Mucosa of gallbladder (tissue), 1 donor: Measurements from ENCODE around the gene UCK2. TPM values are rescaled to one million over a fixed set of nuclear protein-coding genes. Genes with fewer than 3 reads are reported as not detected.

Source experiments
- DNase-seq: peaks from one replicate; pipeline ENCODE4 v3.0.0-alpha.2; 2020; ENCODE audit warnings: low spot score
- total RNA-seq: library from RNA; stranded (reverse); gene quantifications from one replicate; pipeline ENCODE4 v1.2.1, GENCODE V29; 2021
- donor health status: DM: no; HTN: no; CAD: no.

UCK2 gene
- total RNA-seq, 1 donor from 2014 or later, result 27.2 TPM

DNA sequence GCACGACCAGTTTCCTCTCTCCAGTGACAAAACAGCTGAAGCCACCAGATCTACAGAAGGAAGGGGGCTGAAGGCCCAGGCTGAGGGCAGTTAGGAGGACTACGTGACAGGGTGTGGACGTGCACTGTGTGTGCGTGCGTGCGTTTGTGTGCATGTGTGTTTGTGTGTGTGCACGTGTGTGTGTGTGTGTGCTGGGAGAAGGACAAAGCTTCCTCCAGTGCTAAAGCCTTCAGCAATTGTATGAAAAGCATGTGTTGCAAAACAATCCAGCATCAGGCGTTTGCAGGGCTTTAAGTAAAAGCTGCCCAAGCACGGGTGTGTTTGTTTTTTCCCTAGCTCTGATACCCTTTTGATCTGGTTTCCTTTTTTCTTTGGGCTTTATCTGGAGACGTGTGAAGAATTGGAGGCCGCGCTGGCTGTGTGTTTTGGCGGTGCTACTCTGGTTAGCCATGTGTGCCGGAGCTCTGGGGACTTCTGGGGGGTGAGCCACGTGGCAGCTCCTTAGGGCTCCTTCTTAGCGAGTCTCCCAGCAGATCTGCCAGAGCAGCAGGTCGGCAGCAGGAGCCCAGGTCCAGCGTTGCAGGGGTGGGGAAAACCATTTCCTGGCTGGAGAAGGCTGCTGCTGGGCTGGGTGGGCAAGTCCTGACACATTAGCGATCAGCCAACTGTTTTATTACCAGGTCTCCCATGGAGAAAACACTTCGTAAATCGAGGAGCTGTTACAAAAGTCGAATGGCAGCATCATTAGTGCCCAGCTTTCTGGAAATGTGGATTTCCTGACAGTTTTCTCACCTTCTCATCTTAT is 73.4 kb downstream of the UCK2 start:
- DNase-seq, result no peak

- no peak for DNase-seq
These were observed 75.2 kb downstream of the UCK2 start for GRCh38 chr1:165902565-165902964.

GRCh38 chr1:165903672-165904071 is 76.3 kb downstream of the UCK2 start:
- peak; percentile 66 for DNase-seq

- no peak for DNase-seq
These were observed 77.5 kb downstream of the UCK2 start for GRCh38 chr1:165904948-165905347.

DNA sequence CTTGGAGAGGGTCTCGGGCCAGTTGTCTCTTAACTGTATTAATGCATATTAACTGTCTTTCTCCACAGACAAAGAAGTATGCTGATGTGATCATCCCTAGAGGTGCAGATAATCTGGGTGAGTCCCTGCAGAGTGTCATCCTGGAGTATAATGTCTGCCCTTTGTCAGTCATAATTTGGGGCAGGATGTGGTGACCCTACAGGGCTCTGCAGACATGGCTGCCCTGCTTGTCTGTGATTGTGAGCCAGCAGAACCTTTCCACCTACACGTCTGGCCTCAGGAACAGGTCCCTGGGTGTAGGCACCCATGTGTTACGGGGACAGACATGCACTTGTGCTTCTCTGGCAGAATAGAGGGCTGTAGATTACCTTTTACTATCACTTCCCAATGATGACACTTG is 78.4 kb downstream of the UCK2 start:
- no peak for DNase-seq

DNA sequence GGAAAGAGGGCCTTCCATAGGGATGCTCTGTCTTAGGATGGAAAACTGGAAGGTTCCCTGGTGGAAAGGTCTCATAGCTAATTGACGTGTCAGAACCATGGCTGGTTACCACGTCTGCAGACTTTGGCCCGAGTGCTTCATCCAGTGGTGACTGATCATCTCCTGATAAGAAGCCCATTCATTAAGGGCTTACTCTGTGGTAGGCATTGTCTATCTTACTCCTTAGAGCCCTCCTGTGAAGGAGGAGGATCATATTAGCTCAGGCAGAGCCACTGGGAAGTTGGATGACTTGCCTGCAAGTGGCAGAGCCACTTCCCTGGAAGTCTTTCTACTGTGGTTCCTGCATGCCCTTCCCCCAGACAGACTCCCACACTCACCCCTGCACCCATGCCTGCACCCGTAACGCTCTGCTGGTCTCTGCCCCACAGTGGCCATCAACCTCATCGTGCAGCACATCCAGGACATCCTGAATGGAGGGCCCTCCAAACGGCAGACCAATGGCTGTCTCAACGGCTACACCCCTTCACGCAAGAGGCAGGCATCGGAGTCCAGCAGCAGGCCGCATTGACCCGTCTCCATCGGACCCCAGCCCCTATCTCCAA is 79.9 kb downstream of the UCK2 start:
- no peak for DNase-seq

DNA sequence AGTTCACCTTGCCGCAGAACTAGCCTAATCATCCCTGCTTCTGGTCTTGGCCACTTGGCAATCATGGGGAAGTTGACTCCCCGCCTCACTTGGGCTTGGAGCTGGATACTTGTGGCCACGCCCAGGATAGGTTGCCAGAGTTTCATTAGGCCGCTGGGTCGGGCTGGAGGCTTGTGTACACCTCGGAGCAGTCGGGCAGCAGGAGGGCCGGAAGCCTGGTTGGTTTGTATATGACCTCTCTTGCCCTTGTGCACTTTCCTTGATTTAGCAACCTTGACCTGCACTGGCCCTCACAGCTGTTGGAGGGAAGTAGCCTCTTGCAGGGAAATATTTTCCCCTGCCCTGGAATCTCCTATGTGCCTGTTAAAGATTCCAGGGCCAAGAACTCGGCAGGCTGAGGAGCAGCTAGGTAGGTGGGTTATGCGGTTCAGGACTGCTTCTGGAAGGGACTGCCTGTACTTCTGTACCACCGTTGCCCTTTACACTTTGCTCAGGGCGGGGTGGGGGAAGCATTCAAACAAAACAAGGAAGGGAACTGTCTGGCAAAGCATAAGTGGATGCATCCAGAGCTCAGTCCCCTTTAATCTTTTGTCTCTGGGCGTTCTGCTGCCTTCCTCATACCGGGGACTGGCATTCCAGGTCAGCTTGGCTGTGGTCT is 83.5 kb downstream of the UCK2 start:
- DNase-seq, result peak; percentile 73

- DNase-seq, result no peak
These were observed 84.3 kb downstream of the UCK2 start for GRCh38 chr1:165911609-165912281.

GRCh38 chr1:165912638-165913037 is 85.2 kb downstream of the UCK2 start:
- DNase-seq, result no peak

DNA sequence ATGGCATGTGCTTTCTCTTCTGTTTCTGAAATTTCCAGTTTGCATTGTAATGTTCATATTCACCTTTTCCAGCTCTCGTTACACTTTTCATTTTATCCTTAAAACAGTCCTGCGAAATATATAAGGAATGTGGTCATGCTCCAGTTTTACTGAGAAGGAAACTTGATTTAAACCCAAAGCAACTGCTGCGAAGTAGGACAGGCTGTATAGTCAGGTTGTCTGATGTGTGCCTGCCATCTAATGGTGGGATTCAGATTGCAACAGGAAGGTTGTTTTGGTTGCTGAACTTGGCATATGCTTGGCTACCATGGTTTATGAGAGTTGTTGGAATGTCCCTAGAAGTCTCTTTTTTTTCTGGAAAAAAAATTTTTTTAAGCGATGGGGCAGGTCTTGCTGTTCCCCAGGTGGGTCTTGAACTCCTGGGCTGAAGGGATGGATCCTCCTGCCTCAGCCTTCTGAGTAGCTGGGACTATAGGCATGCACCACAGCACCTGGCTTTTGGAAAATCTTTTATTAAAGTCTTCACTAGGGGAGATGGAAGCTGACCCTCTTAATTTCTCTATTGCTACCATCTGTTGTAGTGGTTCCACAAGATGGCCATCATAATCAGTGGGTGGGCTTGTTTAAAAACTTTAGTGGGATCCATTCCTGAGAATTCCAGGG is 86.9 kb downstream of the UCK2 start:
- peak; percentile 83 for DNase-seq

GRCh38 chr1:165915480-165915879 is 88.1 kb downstream of the UCK2 start:
- DNase-seq, result no peak

- DNase-seq, result no peak
These were observed 88.5 kb downstream of the UCK2 start for GRCh38 chr1:165915932-165916348.

DNA sequence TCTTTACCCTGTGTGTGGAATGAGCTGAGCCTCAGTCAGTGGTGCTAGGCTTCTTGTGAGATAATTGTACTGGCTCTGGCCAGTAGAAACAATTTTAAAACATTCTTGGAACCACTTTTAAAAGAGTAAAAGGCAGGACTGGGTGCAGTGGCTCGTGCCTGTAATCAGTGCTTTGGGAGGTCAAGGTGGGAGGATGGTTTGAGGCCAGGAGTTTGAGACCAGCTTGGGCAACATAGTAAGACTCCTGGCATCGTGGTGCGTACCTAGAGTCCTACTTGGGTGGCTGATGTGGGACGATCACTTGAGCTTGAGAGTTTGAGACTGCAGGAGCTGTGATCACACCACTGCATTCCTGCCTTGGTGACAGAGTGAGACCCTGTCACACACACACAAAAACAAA is 89.8 kb downstream of the UCK2 start:
- DNase-seq, result no peak

- DNase-seq, result no peak
These were observed 96.7 kb downstream of the UCK2 start for GRCh38 chr1:165924117-165924516.

DNA sequence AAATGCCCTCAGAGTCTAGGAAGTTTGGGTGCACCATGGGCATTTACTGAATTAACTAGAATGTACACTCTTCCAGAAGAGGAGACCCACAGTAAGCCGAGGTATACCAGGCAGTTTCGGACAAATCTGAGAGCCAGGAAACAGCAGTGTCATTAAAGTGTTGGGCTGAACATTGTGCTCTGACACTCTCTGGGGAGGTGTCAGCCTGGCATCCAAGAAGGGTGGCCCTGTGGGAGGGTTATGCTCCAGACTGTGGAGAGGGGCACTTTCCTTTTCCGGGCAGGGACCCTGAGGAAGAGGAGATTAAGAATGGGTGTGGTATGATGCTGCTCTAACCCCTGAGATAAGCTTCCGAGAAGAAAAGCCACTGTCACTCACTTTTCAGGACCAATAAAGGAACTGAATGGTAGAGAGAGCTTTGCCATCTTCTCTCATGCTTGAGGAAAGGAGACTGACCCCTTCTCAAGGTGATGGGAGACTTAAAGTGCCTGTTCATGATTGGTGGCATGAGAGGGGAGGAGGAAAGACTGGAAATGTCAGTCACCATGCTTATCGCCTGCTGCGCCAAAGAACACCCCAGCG is 98.2 kb downstream of the UCK2 start:
- DNase-seq, result no peak

- DNase-seq, result no peak
These were observed 99.8 kb downstream of the UCK2 start for GRCh38 chr1:165927169-165927568.

GRCh38 chr1:165928075-165928731 is 100.8 kb downstream of the UCK2 start:
- peak; percentile 29 for DNase-seq

- DNase-seq, result no peak
These were observed 103.5 kb downstream of the UCK2 start for GRCh38 chr1:165930961-165931360.

- DNase-seq, result no peak
These were observed 106.2 kb downstream of the UCK2 start for GRCh38 chr1:165933446-165934170.

- no peak for DNase-seq
These were observed 109.1 kb downstream of the UCK2 start for GRCh38 chr1:165936542-165936941.
